CD4-positive, alpha-beta T cell (primary cell): ENCODE data around the gene EML2. TPM values are rescaled to one million over a fixed set of nuclear protein-coding genes. Genes with fewer than 3 reads are reported as not detected.
A peak's percentile ranks its signal among the peaks of the same experiment; 100 is the strongest.

Experiments
- ATAC-seq: fragments of 200-7000 bp; cut with Tn5 transposase; one replicate; pipeline ENCODE4 v1.10.0; 2022; ENCODE audit warnings: mild to moderate bottlenecking; ENCODE audit not compliant: poor library complexity
- CTCF ChIA-PET: fragments of 350-600 bp; sonication (Branson Sonifier 250); formaldehyde crosslinking; loops from one replicate; lab custom pipeline; 2021; ENCODE audit warnings: antibody characterized with exemption, inconsistent platforms; lab: Charles Lee
- POLR2A ChIA-PET: fragments of 350-600 bp; sonication (Branson Sonifier 250); formaldehyde crosslinking; loops from one replicate; lab custom pipeline; 2021; ENCODE audit warnings: antibody characterized with exemption, inconsistent platforms; lab: Charles Lee
- DNase-seq, 14 experiments: peaks; one replicate each; pipeline ENCODE4 v3.0.0-alpha.2; 2013 to 2020; ENCODE audit warnings: mixed read lengths in 2 of 14
- H3K27ac ChIP-seq, 2 donors: one replicate each; pipeline versions ENCODE4 v1.5.1 to v1.7.0; 2013; ENCODE audit warnings: low read length in 2 of 2, low read depth in 1 of 2, mild to moderate bottlenecking in 1 of 2
- H3K27me3 ChIP-seq, 2 experiments: 1 replicate in 1 of 2; 2 replicates in 1 of 2; pipeline versions ENCODE4 v1.6.1 to v1.7.0; 2013; ENCODE audit warnings: low read length in 2 of 2, control low read depth in 1 of 2, mild to moderate bottlenecking in 1 of 2, moderate library complexity in 1 of 2; ENCODE audit not compliant: insufficient read depth in 2 of 2, control insufficient read depth in 1 of 2
- H3K36me3 ChIP-seq: one replicate; pipeline ENCODE4 v1.6.1; 2013; ENCODE audit warnings: low read length, control low read depth; ENCODE audit not compliant: insufficient read depth
- H3K4me1 ChIP-seq: one replicate; pipeline ENCODE4 v1.6.1; 2013; ENCODE audit warnings: low read length, control low read depth; ENCODE audit not compliant: insufficient read depth
- H3K4me3 ChIP-seq: one replicate; pipeline ENCODE4 v1.5.1; 2013; ENCODE audit warnings: mild to moderate bottlenecking, low read length, moderate library complexity
- H3K9me3 ChIP-seq, 2 experiments: 1 replicate in 1 of 2; 2 replicates in 1 of 2; pipeline versions ENCODE4 v1.6.1 to v1.7.0; 2013; ENCODE audit warnings: low read length in 2 of 2, mild to moderate bottlenecking in 2 of 2, control low read depth in 1 of 2, moderate library complexity in 1 of 2; ENCODE audit not compliant: control insufficient read depth in 1 of 2, insufficient read depth in 1 of 2
- H3K27ac Mint-ChIP-seq: one replicate; pipeline ENCODE4 v1.8.0; 2020; ENCODE audit warnings: mixed read lengths
- H3K27me3 Mint-ChIP-seq: one replicate; pipeline ENCODE4 v1.8.0; 2021; ENCODE audit warnings: mixed read lengths
- H3K36me3 Mint-ChIP-seq: one replicate; pipeline ENCODE4 v1.8.0; 2021; ENCODE audit warnings: low read depth, mixed read lengths
- H3K4me1 Mint-ChIP-seq: one replicate; pipeline ENCODE4 v1.8.0; 2021; ENCODE audit warnings: low read depth, mixed read lengths
- H3K4me3 Mint-ChIP-seq: one replicate; pipeline ENCODE4 v1.8.0; 2020; ENCODE audit warnings: mild to moderate bottlenecking, mixed read lengths
- H3K9me3 Mint-ChIP-seq: one replicate; pipeline ENCODE4 v1.8.0; 2020; ENCODE audit warnings: mixed read lengths
- intact Hi-C, 2 experiments: fragments of 100-400 bp; cut with DNase I in 1 of 2; cut with micrococcal nuclease in 1 of 2; formaldehyde crosslinking; loops; one replicate each; pipeline versions ENCODE4 v1.15.1 to v1.9.0; 2023 to 2025; cut with DNase I, micrococcal nuclease
- total RNA-seq, 174 experiments: library from RNA in 2 of 174; stranded (reverse) in 2 of 174; gene quantifications; one replicate each; pipeline ENCODE4 v1.2.3 and lab custom pipeline; 2021 to 2026
- TF ChIP-seq, protein P1 (sequence below): fragments of 200-600 bp; IDR thresholded peaks from one replicate; pipeline ENCODE4 v1.8.0; 2022; ENCODE audit warnings: antibody characterized with exemption, mild to moderate bottlenecking

Gene EML2
- total RNA-seq, 2 experiments from 2014 or later, result 29.2 to 30.4 TPM

DNA sequence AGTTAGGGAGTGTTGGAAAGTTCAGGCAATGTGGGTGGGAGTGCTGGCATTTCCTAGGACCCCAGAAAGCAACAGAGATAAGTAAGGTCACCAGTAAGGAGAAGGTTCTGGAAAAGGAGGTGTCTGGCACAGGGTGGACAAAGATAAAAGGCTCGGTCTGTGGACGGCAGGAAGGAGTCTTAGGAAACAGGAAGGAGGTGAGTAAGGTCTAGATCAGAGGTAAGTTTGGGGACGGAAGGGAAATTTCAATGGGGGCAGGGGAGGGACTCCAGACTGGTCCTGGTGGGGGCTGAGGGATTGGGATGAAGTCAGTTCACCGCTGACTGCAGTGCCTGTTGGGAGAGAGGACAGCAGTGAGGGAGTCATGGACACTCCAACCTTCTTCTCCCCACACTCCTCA lies 46.8 kb downstream of the EML2 start:
- intact Hi-C loops, result no loop called here
- Histone ChIP-seq H3K27me3 (peaks cover 24 to 28% of the 10 kb centered on the region in 2 experiments), H3K36me3 (no peaks in the 10 kb centered on the region), H3K4me1 (peaks cover 5% of the 10 kb centered on the region), H3K9me3 (peaks cover 0 to 16% of the 10 kb centered on the region in 2 experiments), H3K4me3 (no peak overlapping the region), H3K27ac (no peak overlapping the region)
- DNase-seq, result no peak
- Mint-ChIP-seq H3K27me3 (peaks cover 71% of the 10 kb centered on the region), H3K9me3 (no peaks in the 10 kb centered on the region), H3K27ac (no peak overlapping the region), H3K4me3 (no peak overlapping the region), H3K4me1 (no peaks in the 10 kb centered on the region), H3K36me3 (no peaks in the 10 kb centered on the region)
- CTCF ChIA-PET, result no interaction called here
- TF ChIP-seq, protein P1, sequence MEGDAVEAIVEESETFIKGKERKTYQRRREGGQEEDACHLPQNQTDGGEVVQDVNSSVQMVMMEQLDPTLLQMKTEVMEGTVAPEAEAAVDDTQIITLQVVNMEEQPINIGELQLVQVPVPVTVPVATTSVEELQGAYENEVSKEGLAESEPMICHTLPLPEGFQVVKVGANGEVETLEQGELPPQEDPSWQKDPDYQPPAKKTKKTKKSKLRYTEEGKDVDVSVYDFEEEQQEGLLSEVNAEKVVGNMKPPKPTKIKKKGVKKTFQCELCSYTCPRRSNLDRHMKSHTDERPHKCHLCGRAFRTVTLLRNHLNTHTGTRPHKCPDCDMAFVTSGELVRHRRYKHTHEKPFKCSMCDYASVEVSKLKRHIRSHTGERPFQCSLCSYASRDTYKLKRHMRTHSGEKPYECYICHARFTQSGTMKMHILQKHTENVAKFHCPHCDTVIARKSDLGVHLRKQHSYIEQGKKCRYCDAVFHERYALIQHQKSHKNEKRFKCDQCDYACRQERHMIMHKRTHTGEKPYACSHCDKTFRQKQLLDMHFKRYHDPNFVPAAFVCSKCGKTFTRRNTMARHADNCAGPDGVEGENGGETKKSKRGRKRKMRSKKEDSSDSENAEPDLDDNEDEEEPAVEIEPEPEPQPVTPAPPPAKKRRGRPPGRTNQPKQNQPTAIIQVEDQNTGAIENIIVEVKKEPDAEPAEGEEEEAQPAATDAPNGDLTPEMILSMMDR, result no peak
- POLR2A ChIA-PET, result no interaction called here
- ATAC-seq, result no peak

DNA sequence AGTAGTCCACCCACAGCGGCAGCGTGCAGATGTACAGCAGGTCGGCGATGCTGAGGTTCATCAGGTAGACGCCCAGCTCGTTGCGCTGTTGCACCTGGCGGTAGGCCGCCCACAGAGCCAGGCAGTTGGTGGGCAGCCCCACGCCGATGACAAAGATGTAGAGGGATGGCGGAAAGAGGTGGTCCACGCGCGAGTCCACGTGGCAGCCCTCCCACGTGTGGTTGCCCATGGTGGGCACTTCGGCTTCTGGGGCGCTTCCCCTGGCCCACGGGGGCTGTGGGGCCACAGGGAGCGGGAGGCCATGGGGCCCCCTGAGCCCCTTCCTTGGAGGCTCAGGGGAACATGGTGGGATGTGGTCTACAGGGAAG lies 47.6 kb downstream of the EML2 start:
- TF ChIP-seq, protein P1, result no peak
- ATAC-seq (no peak), DNase-seq (no peak)
- Mint-ChIP-seq H3K36me3 (no peaks in the 10 kb centered on the region), H3K4me1 (no peaks in the 10 kb centered on the region), H3K27me3 (peaks cover 64% of the 10 kb centered on the region), H3K9me3 (no peaks in the 10 kb centered on the region), H3K27ac (no peak overlapping the region), H3K4me3 (no peak overlapping the region)
- H3K36me3 ChIP-seq, result no peaks in the 10 kb centered on the region
- H3K27ac ChIP-seq, result no peak overlapping the region
- intact Hi-C loops, result no loop called here
- peaks cover 0 to 16% of the 10 kb centered on the region in 2 experiments for H3K9me3 ChIP-seq
- H3K27me3 ChIP-seq, result peaks cover 20 to 21% of the 10 kb centered on the region in 2 experiments
- POLR2A ChIA-PET, result no interaction called here
- peaks cover 5% of the 10 kb centered on the region for H3K4me1 ChIP-seq
- H3K4me3 ChIP-seq, result no peak overlapping the region
- CTCF ChIA-PET, result no interaction called here

DNA sequence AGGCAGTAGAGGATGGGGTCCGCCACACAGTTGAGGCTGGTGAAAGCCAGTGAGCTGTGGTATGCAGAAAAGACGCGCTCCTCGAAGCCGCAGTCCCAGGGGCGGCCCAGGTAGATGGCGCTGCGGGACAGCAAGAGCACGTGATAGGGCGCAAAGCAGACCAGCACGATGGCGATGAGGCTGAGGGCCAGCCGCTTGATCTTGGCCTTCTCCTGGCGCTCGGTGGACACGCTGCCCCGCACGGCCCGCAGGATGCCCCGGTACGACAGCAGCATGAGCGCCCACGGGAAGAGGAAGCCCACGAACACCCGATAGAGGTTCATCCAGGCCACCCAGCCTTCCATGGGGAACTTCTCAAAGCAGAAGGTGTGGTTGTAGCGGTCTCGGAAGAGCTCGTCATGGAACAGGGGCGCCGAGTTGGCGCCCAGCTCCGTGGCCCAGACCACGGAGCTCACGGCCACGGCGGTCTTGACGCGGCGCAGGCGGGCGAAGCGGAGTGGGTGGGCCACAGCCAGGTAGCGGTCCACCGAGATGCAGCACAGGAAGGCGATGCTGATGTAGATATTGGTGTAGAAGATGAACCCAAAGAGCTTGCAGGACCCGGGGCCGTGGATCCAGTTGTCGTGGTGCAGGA lies 48.1 kb downstream of the EML2 start:
- H3K27ac Mint-ChIP-seq, result no peak overlapping the region
- ATAC-seq (peak; percentile 59), DNase-seq (peak in 9 of 14 experiments; percentile 13 to 65 (median 37))
- H3K27me3 Mint-ChIP-seq, result peaks cover 59% of the 10 kb centered on the region
- Histone ChIP-seq H3K27me3 (peaks cover 20 to 21% of the 10 kb centered on the region in 2 experiments), H3K27ac (no peak overlapping the region), H3K9me3 (peaks cover 0 to 16% of the 10 kb centered on the region in 2 experiments), H3K4me1 (peaks cover 5% of the 10 kb centered on the region), H3K4me3 (no peak overlapping the region), H3K36me3 (no peaks in the 10 kb centered on the region)
- H3K9me3 Mint-ChIP-seq, result no peaks in the 10 kb centered on the region
- intact Hi-C loops, result no loop called here
- H3K4me3 Mint-ChIP-seq, result no peak overlapping the region
- H3K36me3 Mint-ChIP-seq, result no peaks in the 10 kb centered on the region
- POLR2A ChIA-PET, result interaction anchor here (1.1 kb wide), 1 partner anchor 122 kb away, joined by 3 read pairs; no protein-coding TSS in a partner anchor
- CTCF ChIA-PET, result interaction anchor here (1.0 kb wide), 1 partner anchor 51 kb away, joined by 4 read pairs; no protein-coding TSS in a partner anchor
- no peaks in the 10 kb centered on the region for H3K4me1 Mint-ChIP-seq
- TF ChIP-seq, protein P1, result no peak
